ENCODE data around the gene DPF3. TPM values are rescaled to one million over a fixed set of nuclear protein-coding genes. Genes with fewer than 3 reads are reported as not detected.

Gene DPF3
- total and polyA plus RNA-seq, 5 donors from 2014 or later, result 0.11 to 2.0 (median 0.49) TPM; not detected in 1

- H3K27ac ChIP-seq (ENCODE audit: insufficient read depth, low read length, poor library complexity, severe bottlenecking), result no peak overlapping the region
- no peak overlapping the region for H3K4me3 ChIP-seq (ENCODE audit: low read depth, low read length)
- Mint-ChIP-seq H3K4me1 (no peaks in the 10 kb centered on the region), H3K27me3 (peaks cover 5% of the 10 kb centered on the region), H3K4me3 (no peak overlapping the region), H3K9me3 (peaks cover 0 to 3% (median 0%) of the 10 kb centered on the region in 7 donors), H3K27ac (no peak overlapping the region), H3K36me3 (no peaks in the 10 kb centered on the region)
- no peaks in the 10 kb centered on the region for H3K36me3 ChIP-seq (ENCODE audit: control insufficient read depth, insufficient read depth, low read length)
- ATAC-seq (ENCODE audit: low read depth in 2 of 2) (no peak), DNase-seq (no peak)
- no peaks in the 10 kb centered on the region for H3K9me3 ChIP-seq (ENCODE audit: control insufficient read depth in 2 of 2, low read length in 2 of 2)
- H3K4me1 ChIP-seq (ENCODE audit: control insufficient read depth, insufficient read depth, low read length, poor library complexity, severe bottlenecking), result no peaks in the 10 kb centered on the region
- peaks cover 5% of the 10 kb centered on the region for H3K27me3 ChIP-seq (ENCODE audit: control insufficient read depth, insufficient read depth, low read length)
Measured at GRCh38 chr14:72830786-72831594, 62.9 kb downstream of the DPF3 start.

GRCh38 chr14:72830356-72830755 lies 63.5 kb downstream of the DPF3 start:
- peaks cover 5% of the 10 kb centered on the region for H3K27me3 Mint-ChIP-seq
- no peaks in the 10 kb centered on the region for H3K36me3 Mint-ChIP-seq
- H3K4me3 Mint-ChIP-seq, result no peak overlapping the region
- no peak for ATAC-seq (ENCODE audit: low read depth in 2 of 2)
- H3K27ac ChIP-seq (ENCODE audit: insufficient read depth, low read length, poor library complexity, severe bottlenecking), result no peak overlapping the region
- no peaks in the 10 kb centered on the region for H3K4me1 Mint-ChIP-seq
- no peaks in the 10 kb centered on the region for H3K4me1 ChIP-seq (ENCODE audit: control insufficient read depth, insufficient read depth, low read length, poor library complexity, severe bottlenecking)
- H3K9me3 Mint-ChIP-seq, result peaks cover 0 to 3% (median 0%) of the 10 kb centered on the region in 7 donors
- peaks cover 5% of the 10 kb centered on the region for H3K27me3 ChIP-seq (ENCODE audit: control insufficient read depth, insufficient read depth, low read length)
- H3K4me3 ChIP-seq (ENCODE audit: low read depth, low read length), result no peak overlapping the region
- no peaks in the 10 kb centered on the region for H3K36me3 ChIP-seq (ENCODE audit: control insufficient read depth, insufficient read depth, low read length)
- no peak overlapping the region for H3K27ac Mint-ChIP-seq
- H3K9me3 ChIP-seq (ENCODE audit: control insufficient read depth in 2 of 2, low read length in 2 of 2), result no peaks in the 10 kb centered on the region
- DNase-seq, result no peak

GRCh38 chr14:72828604-72829003 lies 65.3 kb downstream of the DPF3 start:
- no peak overlapping the region for H3K27ac ChIP-seq (ENCODE audit: insufficient read depth, low read length, poor library complexity, severe bottlenecking)
- no peaks in the 10 kb centered on the region for H3K4me1 Mint-ChIP-seq
- H3K4me3 Mint-ChIP-seq, result no peak overlapping the region
- ATAC-seq (ENCODE audit: low read depth in 2 of 2) (no peak), DNase-seq (no peak)
- H3K4me3 ChIP-seq (ENCODE audit: low read depth, low read length), result no peak overlapping the region
- H3K9me3 ChIP-seq (ENCODE audit: control insufficient read depth in 2 of 2, low read length in 2 of 2), result no peaks in the 10 kb centered on the region
- peaks cover 5% of the 10 kb centered on the region for H3K27me3 Mint-ChIP-seq
- no peak overlapping the region for H3K27ac Mint-ChIP-seq
- peaks cover 5% of the 10 kb centered on the region for H3K27me3 ChIP-seq (ENCODE audit: control insufficient read depth, insufficient read depth, low read length)
- no peaks in the 10 kb centered on the region for H3K36me3 ChIP-seq (ENCODE audit: control insufficient read depth, insufficient read depth, low read length)
- no peaks in the 10 kb centered on the region for H3K36me3 Mint-ChIP-seq
- H3K4me1 ChIP-seq (ENCODE audit: control insufficient read depth, insufficient read depth, low read length, poor library complexity, severe bottlenecking), result no peaks in the 10 kb centered on the region
- peaks cover 0 to 3% (median 0%) of the 10 kb centered on the region in 7 donors for H3K9me3 Mint-ChIP-seq

- H3K27ac ChIP-seq (ENCODE audit: insufficient read depth, low read length, poor library complexity, severe bottlenecking), result no peak overlapping the region
- H3K36me3 ChIP-seq (ENCODE audit: control insufficient read depth, insufficient read depth, low read length), result no peaks in the 10 kb centered on the region
- peak overlapping the region in 1 of 3 donors; percentile 74 for H3K27ac Mint-ChIP-seq
- H3K9me3 Mint-ChIP-seq, result peaks cover 0 to 3% (median 0%) of the 10 kb centered on the region in 7 donors
- H3K36me3 Mint-ChIP-seq, result no peaks in the 10 kb centered on the region
- no peak overlapping the region for H3K4me3 ChIP-seq (ENCODE audit: low read depth, low read length)
- peaks cover 5% of the 10 kb centered on the region for H3K27me3 Mint-ChIP-seq
- no peaks in the 10 kb centered on the region for H3K4me1 ChIP-seq (ENCODE audit: control insufficient read depth, insufficient read depth, low read length, poor library complexity, severe bottlenecking)
- no peak for ATAC-seq (ENCODE audit: low read depth in 2 of 2)
- peaks cover 5% of the 10 kb centered on the region for H3K27me3 ChIP-seq (ENCODE audit: control insufficient read depth, insufficient read depth, low read length)
- no peak for DNase-seq
- H3K9me3 ChIP-seq (ENCODE audit: control insufficient read depth in 2 of 2, low read length in 2 of 2), result no peaks in the 10 kb centered on the region
- H3K4me3 Mint-ChIP-seq, result no peak overlapping the region
- no peaks in the 10 kb centered on the region for H3K4me1 Mint-ChIP-seq
Measured at GRCh38 chr14:72826039-72826438, 67.9 kb downstream of the DPF3 start.

GRCh38 chr14:72825486-72825885 lies 68.4 kb downstream of the DPF3 start:
- no peak for DNase-seq
- Mint-ChIP-seq H3K4me3 (no peak overlapping the region), H3K4me1 (no peaks in the 10 kb centered on the region), H3K27me3 (peaks cover 5% of the 10 kb centered on the region), H3K36me3 (no peaks in the 10 kb centered on the region), H3K9me3 (peaks cover 0 to 3% (median 0%) of the 10 kb centered on the region in 7 donors), H3K27ac (no peak overlapping the region)
- Histone ChIP-seq H3K4me1 (ENCODE audit: control insufficient read depth, insufficient read depth, low read length, poor library complexity, severe bottlenecking) (no peaks in the 10 kb centered on the region), H3K27ac (ENCODE audit: insufficient read depth, low read length, poor library complexity, severe bottlenecking) (no peak overlapping the region), H3K9me3 (ENCODE audit: control insufficient read depth in 2 of 2, low read length in 2 of 2) (no peaks in the 10 kb centered on the region), H3K36me3 (ENCODE audit: control insufficient read depth, insufficient read depth, low read length) (no peaks in the 10 kb centered on the region), H3K4me3 (ENCODE audit: low read depth, low read length) (no peak overlapping the region), H3K27me3 (ENCODE audit: control insufficient read depth, insufficient read depth, low read length) (peaks cover 5% of the 10 kb centered on the region)
- ATAC-seq (ENCODE audit: low read depth in 2 of 2), result no peak

- no peak overlapping the region for H3K4me3 ChIP-seq (ENCODE audit: low read depth, low read length)
- no peak overlapping the region for H3K4me3 Mint-ChIP-seq
- no peaks in the 10 kb centered on the region for H3K36me3 Mint-ChIP-seq
- H3K9me3 Mint-ChIP-seq, result peaks cover 0 to 3% (median 0%) of the 10 kb centered on the region in 7 donors
- peaks cover 5% of the 10 kb centered on the region for H3K27me3 Mint-ChIP-seq
- H3K36me3 ChIP-seq (ENCODE audit: control insufficient read depth, insufficient read depth, low read length), result no peaks in the 10 kb centered on the region
- no peaks in the 10 kb centered on the region for H3K4me1 ChIP-seq (ENCODE audit: control insufficient read depth, insufficient read depth, low read length, poor library complexity, severe bottlenecking)
- peaks cover 3% of the 10 kb centered on the region for H3K27me3 ChIP-seq (ENCODE audit: control insufficient read depth, insufficient read depth, low read length)
- peak overlapping the region in 1 of 3 donors; percentile 23 for H3K27ac Mint-ChIP-seq
- H3K9me3 ChIP-seq (ENCODE audit: control insufficient read depth in 2 of 2, low read length in 2 of 2), result peaks cover 3% of the 10 kb centered on the region in 2 experiments
- ATAC-seq (ENCODE audit: low read depth in 2 of 2), result no peak
- DNase-seq, result no peak
- H3K4me1 Mint-ChIP-seq, result no peaks in the 10 kb centered on the region
- no peak overlapping the region for H3K27ac ChIP-seq (ENCODE audit: insufficient read depth, low read length, poor library complexity, severe bottlenecking)
Measured at GRCh38 chr14:72824051-72824450, 69.8 kb downstream of the DPF3 start.

GRCh38 chr14:72822946-72823611 lies 70.8 kb downstream of the DPF3 start:
- no peak overlapping the region for H3K27ac Mint-ChIP-seq
- no peaks in the 10 kb centered on the region for H3K4me1 Mint-ChIP-seq
- peaks cover 5% of the 10 kb centered on the region for H3K27me3 Mint-ChIP-seq
- Histone ChIP-seq H3K27ac (ENCODE audit: insufficient read depth, low read length, poor library complexity, severe bottlenecking) (no peak overlapping the region), H3K9me3 (ENCODE audit: control insufficient read depth in 2 of 2, low read length in 2 of 2) (peaks cover 5% of the 10 kb centered on the region in 2 experiments), H3K27me3 (ENCODE audit: control insufficient read depth, insufficient read depth, low read length) (no peaks in the 10 kb centered on the region), H3K36me3 (ENCODE audit: control insufficient read depth, insufficient read depth, low read length) (no peaks in the 10 kb centered on the region), H3K4me1 (ENCODE audit: control insufficient read depth, insufficient read depth, low read length, poor library complexity, severe bottlenecking) (no peaks in the 10 kb centered on the region), H3K4me3 (ENCODE audit: low read depth, low read length) (no peak overlapping the region)
- no peaks in the 10 kb centered on the region for H3K36me3 Mint-ChIP-seq
- no peak overlapping the region for H3K4me3 Mint-ChIP-seq
- ATAC-seq (ENCODE audit: low read depth in 2 of 2) (no peak), DNase-seq (no peak)
- H3K9me3 Mint-ChIP-seq, result peaks cover 0 to 2% (median 0%) of the 10 kb centered on the region in 7 donors

All from CD4-positive, CD25-positive, alpha-beta regulatory T cell (primary cell).